ENCODE measurements around the gene HNF4A. TPM values are rescaled to one million over a fixed set of nuclear protein-coding genes. Genes with fewer than 3 reads are reported as not detected.

The HNF4A gene
- total and polyA plus RNA-seq, 2 of the 13 experiments (the other 11 are each of a cell fraction or from before 2014, with no cell fraction given): 80.9 to 169 TPM

GRCh38 chr20:44401770-44402390, 46.4 kb downstream of the HNF4A start (continued):
- TF ChIP-seq ZNF839 (CRISPR knock-in tag; IDR thresholded peaks at IDR 0.05; ENCODE audit: borderline replicate concordance) (no peak), SYNCRIP (IDR thresholded peaks at IDR 0.05; ENCODE audit: insufficient read depth, low read depth, low read length) (no peak), MATR3 (CRISPR knock-in tag; IDR thresholded peaks at IDR 0.05) (no peak), THRA (CRISPR knock-in tag; IDR thresholded peaks at IDR 0.05; ENCODE audit: borderline replicate concordance) (no peak), HMG20A (CRISPR knock-in tag; IDR thresholded peaks at IDR 0.05; ENCODE audit: borderline replicate concordance) (no peak), YY1 (IDR thresholded peaks at IDR 0.05; ENCODE audit: insufficient read depth, insufficient replicate concordance, low read depth, low read length) (no peak), ARNT2 (CRISPR knock-in tag; IDR thresholded peaks at IDR 0.05; ENCODE audit: low read depth) (peak; percentile 23; the same call in 1 of the 2 replicates), ZSCAN9 (CRISPR knock-in tag; IDR thresholded peaks at IDR 0.05; ENCODE audit: borderline replicate concordance) (no peak), DNMT3B (CRISPR knock-in tag; conservative IDR thresholded peaks at IDR 0.05) (no peak), FIP1L1 (IDR thresholded peaks at IDR 0.05; ENCODE audit: borderline replicate concordance, insufficient read depth, low read depth, low read length) (peak; percentile 52; the same call in 1 of the 2 replicates), REL (CRISPR knock-in tag; conservative IDR thresholded peaks at IDR 0.05) (0 out of 2 replicates have a peak, but pooled peaks have one; percentile 43), SPEN (CRISPR knock-in tag; IDR thresholded peaks at IDR 0.05; ENCODE audit: low read depth) (no peak; the same call in 1 of the 2 replicates), ZNF136 (CRISPR knock-in tag; IDR thresholded peaks at IDR 0.05; ENCODE audit: low read depth) (no peak), ISL2 (CRISPR knock-in tag; IDR thresholded peaks at IDR 0.05) (no peak), PBX3 (CRISPR knock-in tag; IDR thresholded peaks at IDR 0.05; ENCODE audit: borderline replicate concordance) (no peak), NR3C1 (CRISPR knock-in tag; IDR thresholded peaks at IDR 0.05) (no peak; the same call in 1 of the 2 replicates), DRAP1 (CRISPR knock-in tag; IDR thresholded peaks at IDR 0.05) (no peak), ARID5B (CRISPR knock-in tag; IDR thresholded peaks at IDR 0.05) (no peak; the same call in 1 of the 2 replicates), ZNF749 (CRISPR knock-in tag; IDR thresholded peaks at IDR 0.05; ENCODE audit: borderline replicate concordance) (no peak), ZBTB2 (CRISPR knock-in tag; IDR thresholded peaks at IDR 0.05; ENCODE audit: low read depth) (0 out of 2 replicates have a peak, but pooled peaks have one; percentile 37)
